Upper lobe of right lung (tissue), 1 donor: ENCODE results near the gene TAF3. TPM values are rescaled to one million over a fixed set of nuclear protein-coding genes. Genes with fewer than 3 reads are reported as not detected.

Experiments
- ATAC-seq: fragments of 200-7000 bp; cut with Tn5 transposase; one replicate; pipeline ENCODE4 v1.9.1; 2020; ENCODE audit warnings: mild to moderate bottlenecking, moderate library complexity
- DNase-seq: peaks from one replicate; pipeline ENCODE4 v3.0.0-alpha.2; 2020
- H3K27ac ChIP-seq: fragments of 200-600 bp; one replicate; pipeline ENCODE4 v1.8.0; 2022
- H3K27me3 ChIP-seq: fragments of 200-600 bp; one replicate; pipeline ENCODE4 v1.8.0; 2022; ENCODE audit warnings: mild to moderate bottlenecking
- H3K36me3 ChIP-seq: fragments of 200-600 bp; one replicate; pipeline ENCODE4 v1.8.0; 2022
- H3K4me1 ChIP-seq: fragments of 200-600 bp; one replicate; pipeline ENCODE4 v1.8.0; 2022
- H3K4me3 ChIP-seq: fragments of 200-600 bp; one replicate; pipeline ENCODE4 v1.8.0; 2022; ENCODE audit warnings: mild to moderate bottlenecking
- H3K9me3 ChIP-seq: fragments of 200-600 bp; one replicate; pipeline ENCODE4 v1.8.0; 2022
- intact Hi-C: fragments of 100-400 bp; cut with DNase I; formaldehyde crosslinking; loops from one replicate; pipeline ENCODE4 v1.11.0; 2022
- total RNA-seq: library from RNA; stranded (reverse); fragmentation: NEBNext Ultra II Directional; extraction: Animal tissue kit (Norgen Biotek cat#: 25700); gene quantifications from one replicate; pipeline ENCODE4 v1.2.1, GENCODE V29; 2021
- TF ChIP-seq, protein P1 (sequence below): fragments of 200-600 bp; IDR thresholded peaks from one replicate; pipeline ENCODE4 v1.8.0; 2022; ENCODE audit warnings: antibody characterized with exemption
- donor health status: DM: no; HTN: yes; CAD: no; lungs with severe emphysema.

The TAF3 gene
- total RNA-seq, 1 donor from 2014 or later, result 11.8 TPM

DNA sequence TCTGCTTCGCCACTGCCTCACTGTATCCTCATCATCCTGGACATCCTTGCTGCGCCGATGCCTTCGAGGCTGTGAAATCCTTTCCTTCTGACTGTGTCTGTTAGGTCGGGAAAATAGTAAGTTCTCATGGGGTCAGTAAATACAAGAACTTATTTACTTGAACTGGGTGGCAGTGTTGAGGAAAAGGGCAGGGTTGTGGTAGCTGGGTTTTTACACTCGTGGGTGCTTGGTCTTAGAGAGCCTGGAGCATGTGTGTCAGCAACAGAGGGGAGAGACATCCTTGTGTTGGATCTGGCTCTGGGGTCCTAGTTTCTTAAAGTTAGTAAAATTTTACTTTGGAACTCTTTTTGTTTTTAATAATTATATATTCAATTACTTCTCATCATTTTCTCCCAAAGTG is 123.3 kb downstream of the TAF3 start:
- DNase-seq (no peak), ATAC-seq (no peak)
- Histone ChIP-seq H3K4me3 (no peak overlapping the region), H3K36me3 (no peaks in the 10 kb centered on the region), H3K4me1 (no peaks in the 10 kb centered on the region), H3K27me3 (no peaks in the 10 kb centered on the region), H3K9me3 (no peaks in the 10 kb centered on the region), H3K27ac (no peak overlapping the region)
- TF ChIP-seq, protein P1, sequence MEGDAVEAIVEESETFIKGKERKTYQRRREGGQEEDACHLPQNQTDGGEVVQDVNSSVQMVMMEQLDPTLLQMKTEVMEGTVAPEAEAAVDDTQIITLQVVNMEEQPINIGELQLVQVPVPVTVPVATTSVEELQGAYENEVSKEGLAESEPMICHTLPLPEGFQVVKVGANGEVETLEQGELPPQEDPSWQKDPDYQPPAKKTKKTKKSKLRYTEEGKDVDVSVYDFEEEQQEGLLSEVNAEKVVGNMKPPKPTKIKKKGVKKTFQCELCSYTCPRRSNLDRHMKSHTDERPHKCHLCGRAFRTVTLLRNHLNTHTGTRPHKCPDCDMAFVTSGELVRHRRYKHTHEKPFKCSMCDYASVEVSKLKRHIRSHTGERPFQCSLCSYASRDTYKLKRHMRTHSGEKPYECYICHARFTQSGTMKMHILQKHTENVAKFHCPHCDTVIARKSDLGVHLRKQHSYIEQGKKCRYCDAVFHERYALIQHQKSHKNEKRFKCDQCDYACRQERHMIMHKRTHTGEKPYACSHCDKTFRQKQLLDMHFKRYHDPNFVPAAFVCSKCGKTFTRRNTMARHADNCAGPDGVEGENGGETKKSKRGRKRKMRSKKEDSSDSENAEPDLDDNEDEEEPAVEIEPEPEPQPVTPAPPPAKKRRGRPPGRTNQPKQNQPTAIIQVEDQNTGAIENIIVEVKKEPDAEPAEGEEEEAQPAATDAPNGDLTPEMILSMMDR, result no peak
- intact Hi-C loops, result no loop called here

DNA sequence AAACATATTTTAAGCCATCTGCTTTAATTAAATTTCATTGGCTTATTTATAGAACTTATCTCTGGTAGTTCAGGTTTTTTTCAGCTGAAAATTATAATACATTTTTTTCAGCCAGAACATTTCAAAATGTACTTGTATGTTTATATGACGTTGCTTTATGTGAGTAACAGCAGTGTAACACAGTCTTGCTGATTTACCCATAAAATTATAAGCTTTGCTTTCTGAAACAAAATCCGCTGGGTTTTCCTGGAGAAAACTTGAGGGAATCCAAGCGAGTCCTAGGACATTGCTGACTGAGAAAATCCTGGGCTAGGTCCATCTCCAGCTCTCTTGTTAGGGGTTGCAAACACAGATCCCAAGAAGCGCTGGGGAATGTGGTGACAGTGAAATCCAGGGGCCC is 124.0 kb downstream of the TAF3 start:
- TF ChIP-seq, protein P1, result no peak

DNA sequence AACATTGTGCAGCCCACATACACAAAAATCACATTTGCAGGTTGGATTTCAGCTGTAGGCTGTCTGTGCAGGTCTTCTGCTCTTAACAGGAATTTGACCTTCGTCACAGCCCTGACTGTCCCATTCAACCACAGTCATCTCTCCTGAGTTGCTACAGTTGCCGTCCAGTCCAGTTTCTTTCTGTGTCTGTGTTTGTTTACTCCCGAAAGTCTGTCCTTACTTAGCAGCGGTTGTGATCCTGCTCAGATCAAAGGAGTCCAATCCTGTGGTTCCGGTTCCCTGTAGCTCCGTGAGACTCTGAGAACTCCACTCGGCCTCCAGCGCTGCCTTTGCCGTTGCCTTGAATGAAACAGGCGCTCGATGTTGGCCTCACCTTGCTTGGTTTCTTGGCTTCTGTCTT is 124.6 kb downstream of the TAF3 start:
- Histone ChIP-seq H3K27ac (no peak overlapping the region), H3K4me3 (no peak overlapping the region), H3K4me1 (no peaks in the 10 kb centered on the region), H3K36me3 (no peaks in the 10 kb centered on the region), H3K27me3 (no peaks in the 10 kb centered on the region), H3K9me3 (no peaks in the 10 kb centered on the region)
- intact Hi-C loops, result no loop called here
- TF ChIP-seq, protein P1, result no peak
- ATAC-seq (no peak), DNase-seq (no peak)

More for the DNA sequence above, 124.0 kb downstream of the TAF3 start:
- Histone ChIP-seq H3K27me3 (no peaks in the 10 kb centered on the region), H3K4me3 (no peak overlapping the region), H3K27ac (no peak overlapping the region), H3K9me3 (no peaks in the 10 kb centered on the region), H3K36me3 (no peaks in the 10 kb centered on the region), H3K4me1 (no peaks in the 10 kb centered on the region)
- ATAC-seq, result no peak
- no peak for DNase-seq
- intact Hi-C loops, result no loop called here

DNA sequence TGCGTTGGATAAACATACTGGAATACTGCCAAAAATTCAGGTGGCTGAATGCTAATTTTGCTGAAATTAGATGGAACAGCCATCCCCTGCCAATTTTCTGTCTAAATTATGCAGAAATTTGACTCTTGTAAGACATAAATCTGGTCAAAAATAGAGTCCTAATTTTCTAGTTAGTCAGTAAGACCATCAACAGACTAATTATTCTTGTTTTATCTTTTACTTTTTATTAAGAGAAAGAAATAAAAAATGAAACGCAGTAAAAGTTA is 125.8 kb downstream of the TAF3 start:
- TF ChIP-seq, protein P1, result no peak
- H3K4me1 ChIP-seq, result no peaks in the 10 kb centered on the region
- DNase-seq, result no peak

DNA sequence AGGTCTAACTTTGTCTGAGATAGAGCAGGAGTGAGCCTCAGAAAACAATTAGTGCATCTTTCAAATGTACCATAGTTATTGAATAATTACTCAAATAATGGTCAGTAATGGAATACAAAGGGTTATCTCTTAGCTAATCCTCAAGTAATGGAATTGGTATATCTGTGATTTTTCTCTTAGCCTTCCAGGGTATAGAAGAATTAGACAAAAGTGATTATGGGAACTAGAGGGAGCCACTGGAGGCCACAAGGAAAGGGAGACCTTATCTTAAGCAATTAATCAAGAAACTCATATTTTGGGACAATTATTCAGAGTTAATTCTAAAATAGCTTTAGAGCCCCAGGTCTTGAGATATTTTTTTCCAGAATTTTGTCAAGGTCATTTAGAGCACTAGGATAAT is 126.2 kb downstream of the TAF3 start:
- TF ChIP-seq, protein P1, result no peak
- H3K27ac ChIP-seq, result no peak overlapping the region
- DNase-seq (no peak), ATAC-seq (no peak)
- no peaks in the 10 kb centered on the region for H3K27me3 ChIP-seq
- no peaks in the 10 kb centered on the region for H3K36me3 ChIP-seq
- no peaks in the 10 kb centered on the region for H3K9me3 ChIP-seq
- H3K4me3 ChIP-seq, result no peak overlapping the region
- intact Hi-C loops, result no loop called here
- no peaks in the 10 kb centered on the region for H3K4me1 ChIP-seq

More for the DNA sequence above, 125.8 kb downstream of the TAF3 start:
- Histone ChIP-seq H3K9me3 (no peaks in the 10 kb centered on the region), H3K27me3 (no peaks in the 10 kb centered on the region), H3K27ac (no peak overlapping the region), H3K4me3 (no peak overlapping the region), H3K36me3 (no peaks in the 10 kb centered on the region)
- no peak for ATAC-seq
- intact Hi-C loops, result no loop called here

DNA sequence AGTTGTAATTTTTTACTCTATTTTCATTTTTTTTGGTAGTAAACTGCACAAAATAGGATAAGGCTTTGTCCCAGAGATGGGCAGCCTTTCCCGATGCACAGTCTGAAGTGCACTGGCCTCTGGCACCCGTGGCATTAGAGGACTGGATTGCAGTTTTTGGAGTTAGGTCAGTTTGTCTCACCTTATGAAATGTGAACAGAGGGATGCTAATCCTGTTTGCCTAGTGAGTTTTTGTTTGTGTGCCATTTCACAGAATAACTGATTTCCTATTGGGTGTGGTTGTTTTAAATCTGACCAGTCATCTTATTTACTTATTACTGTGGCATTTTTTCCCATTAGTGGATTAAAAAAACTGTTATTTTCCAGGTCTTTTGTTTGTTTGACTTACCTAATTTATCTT is 126.7 kb downstream of the TAF3 start:
- Histone ChIP-seq H3K27me3 (no peaks in the 10 kb centered on the region), H3K36me3 (no peaks in the 10 kb centered on the region), H3K9me3 (no peaks in the 10 kb centered on the region), H3K4me3 (no peak overlapping the region), H3K4me1 (no peaks in the 10 kb centered on the region), H3K27ac (no peak overlapping the region)
- TF ChIP-seq, protein P1, result no peak
- DNase-seq (no peak), ATAC-seq (no peak)
- intact Hi-C loops, result no loop called here
